Measurements from ENCODE around the gene SAMD14.
"Not testable (repeated sequence)": the region's sequence is repeated elsewhere in the genome, so short reads cannot be mapped to it uniquely, and the experiment has no call there.

SAMD14 gene

DNA sequence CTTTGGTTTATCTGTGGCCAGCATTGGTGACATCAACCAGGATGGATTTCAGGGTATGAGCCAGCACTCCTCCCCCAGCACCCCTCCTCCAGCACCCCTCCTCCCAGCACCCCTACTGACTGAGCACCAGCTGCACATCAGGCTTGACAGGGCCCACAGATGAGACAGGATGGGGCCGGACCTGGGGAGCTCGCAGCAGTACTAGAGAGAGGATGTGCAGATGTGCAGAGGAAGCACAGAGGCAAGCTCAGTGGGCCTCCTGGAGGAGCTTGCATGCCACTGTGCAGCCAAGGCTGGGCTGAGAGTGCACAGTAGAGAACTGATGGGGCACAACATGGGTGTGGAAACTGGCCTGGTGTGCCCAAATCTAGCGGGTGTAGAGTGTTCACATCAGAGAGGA lies 57.8 kb downstream of the SAMD14 start:
- no peak for DNase-seq

DNA sequence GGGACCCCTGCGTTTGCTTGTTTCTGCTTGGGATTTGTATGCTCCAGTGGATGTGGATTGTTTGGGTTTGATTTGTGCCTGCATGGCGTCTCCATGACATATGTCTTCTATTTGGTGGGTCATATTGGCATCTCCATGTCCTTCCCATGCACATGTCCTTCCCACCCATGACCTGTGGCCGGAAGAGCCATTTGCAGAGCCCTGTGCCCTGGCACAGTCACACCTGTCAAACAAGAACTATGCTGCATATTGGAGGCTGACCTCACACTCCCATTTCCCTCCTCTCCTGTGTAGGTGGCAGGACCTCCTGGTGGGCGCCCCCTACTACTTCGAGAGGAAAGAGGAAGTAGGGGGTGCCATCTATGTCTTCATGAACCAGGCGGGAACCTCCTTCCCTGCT lies 58.3 kb downstream of the SAMD14 start:
- DNase-seq = no peak

- DNase-seq = no peak
Measured at GRCh38 chr17:50070908-50071680, 58.9 kb downstream of the SAMD14 start.

DNA sequence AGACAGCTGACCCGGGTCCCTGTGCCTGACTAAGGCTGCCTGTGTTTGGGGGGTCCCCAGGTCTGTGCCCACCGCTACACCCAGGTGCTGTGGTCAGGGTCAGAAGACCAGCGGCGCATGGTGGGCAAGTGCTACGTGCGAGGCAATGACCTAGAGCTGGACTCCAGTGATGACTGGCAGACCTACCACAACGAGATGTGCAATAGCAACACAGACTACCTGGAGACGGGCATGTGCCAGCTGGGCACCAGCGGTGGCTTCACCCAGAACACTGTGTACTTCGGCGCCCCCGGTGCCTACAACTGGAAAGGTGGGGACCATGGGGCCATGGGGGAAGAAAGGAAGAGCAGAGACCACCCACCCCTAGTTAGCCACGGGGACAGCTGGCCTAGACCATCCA lies 62.0 kb downstream of the SAMD14 start:
- no peak for DNase-seq

- DNase-seq = no peak
Measured at GRCh38 chr17:50066995-50067394, 63.0 kb downstream of the SAMD14 start.

GRCh38 chr17:50065056-50065455 lies 64.9 kb downstream of the SAMD14 start:
- no peak for DNase-seq

GRCh38 chr17:50064253-50065001 lies 65.5 kb downstream of the SAMD14 start:
- no peak for DNase-seq

DNA sequence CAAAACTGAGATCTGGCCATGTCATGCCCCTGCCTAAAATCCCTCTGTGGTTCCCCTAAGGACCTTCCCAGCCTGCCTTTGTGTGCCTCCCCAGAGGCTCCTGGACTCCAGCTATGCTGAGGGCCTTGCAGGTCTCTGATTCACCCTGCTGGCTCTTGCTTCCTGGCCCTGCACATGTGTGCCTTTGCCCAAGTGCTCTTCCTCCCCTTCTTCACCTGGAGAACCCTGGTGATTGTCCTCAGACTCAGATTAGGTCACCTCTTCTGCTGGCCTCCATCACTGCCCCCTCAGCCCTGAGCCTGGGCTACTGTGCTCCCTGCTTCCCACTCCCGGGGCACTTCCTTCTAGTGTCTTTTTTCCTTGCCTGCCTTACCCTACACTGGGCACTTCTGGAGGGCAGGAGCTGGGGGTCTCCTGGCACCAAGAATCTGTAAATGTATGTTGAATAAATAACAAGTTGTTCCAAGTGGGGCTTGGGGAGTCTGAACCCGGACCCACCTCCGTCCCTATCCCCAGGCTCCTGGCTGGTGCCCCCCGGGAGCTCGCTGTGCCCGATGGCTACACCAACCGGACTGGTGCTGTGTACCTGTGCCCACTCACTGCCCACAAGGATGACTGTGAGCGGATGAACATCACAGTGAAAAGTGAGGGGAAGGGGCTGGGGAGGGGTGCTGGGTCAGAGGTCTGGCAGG lies 66.3 kb downstream of the SAMD14 start:
- no peak for DNase-seq

- DNase-seq = no peak
Measured at GRCh38 chr17:50062293-50063243, 67.4 kb downstream of the SAMD14 start.

- not testable (repeated sequence) for DNase-seq
Measured at GRCh38 chr17:50061713-50062045, 68.3 kb downstream of the SAMD14 start.

GRCh38 chr17:50060951-50061712 lies 68.8 kb downstream of the SAMD14 start:
- no peak for DNase-seq
